Upper lobe of left lung (tissue), 4 donors: ENCODE results near the gene TRIM7.

ENCODE experiments used
- POLR2A ChIP-seq, 4 donors: fragments of 450-650 bp; IDR thresholded peaks; one replicate each; pipeline ENCODE4 v1.5.1; 2016 to 2017; ENCODE audit warnings: antibody characterized with exemption in 4 of 4, mild to moderate bottlenecking in 2 of 4
- POLR2AphosphoS5 ChIP-seq, 2 donors: sonication (generic); formaldehyde crosslinking; IDR thresholded peaks; one replicate each; pipeline ENCODE4 v1.5.1; 2017; ENCODE audit warnings: antibody characterized with exemption in 2 of 2
- TF ChIP-seq, protein P1 (sequence below), 6 experiments: fragments of 450-650 bp in 4 of 6; fragments of 200-600 bp in 2 of 6; sonication (generic) in 2 of 6; IDR thresholded peaks; one replicate each; pipeline ENCODE4 v1.5.1; 2016 to 2019; ENCODE audit warnings: antibody characterized with exemption in 6 of 6

GRCh38 chr5:181166812-181167733, 37.9 kb downstream of the TRIM7 start:
- TF ChIP-seq POLR2AphosphoS5 (IDR thresholded peaks at IDR 0.05): no peak
- TF ChIP-seq, protein P1, sequence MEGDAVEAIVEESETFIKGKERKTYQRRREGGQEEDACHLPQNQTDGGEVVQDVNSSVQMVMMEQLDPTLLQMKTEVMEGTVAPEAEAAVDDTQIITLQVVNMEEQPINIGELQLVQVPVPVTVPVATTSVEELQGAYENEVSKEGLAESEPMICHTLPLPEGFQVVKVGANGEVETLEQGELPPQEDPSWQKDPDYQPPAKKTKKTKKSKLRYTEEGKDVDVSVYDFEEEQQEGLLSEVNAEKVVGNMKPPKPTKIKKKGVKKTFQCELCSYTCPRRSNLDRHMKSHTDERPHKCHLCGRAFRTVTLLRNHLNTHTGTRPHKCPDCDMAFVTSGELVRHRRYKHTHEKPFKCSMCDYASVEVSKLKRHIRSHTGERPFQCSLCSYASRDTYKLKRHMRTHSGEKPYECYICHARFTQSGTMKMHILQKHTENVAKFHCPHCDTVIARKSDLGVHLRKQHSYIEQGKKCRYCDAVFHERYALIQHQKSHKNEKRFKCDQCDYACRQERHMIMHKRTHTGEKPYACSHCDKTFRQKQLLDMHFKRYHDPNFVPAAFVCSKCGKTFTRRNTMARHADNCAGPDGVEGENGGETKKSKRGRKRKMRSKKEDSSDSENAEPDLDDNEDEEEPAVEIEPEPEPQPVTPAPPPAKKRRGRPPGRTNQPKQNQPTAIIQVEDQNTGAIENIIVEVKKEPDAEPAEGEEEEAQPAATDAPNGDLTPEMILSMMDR (IDR thresholded peaks at IDR 0.05): no peak
- no peak for TF ChIP-seq POLR2A (IDR thresholded peaks at IDR 0.05)
